Kasumi-1 (cell line): ENCODE measurements around the gene SNX27.
"Not testable (repeated sequence)": the region's sequence is repeated elsewhere in the genome, so short reads cannot be mapped to it uniquely, and the experiment has no call there.

Experiments used
- DNase-seq, 2 experiments: peaks; one replicate each; lab custom pipeline; 2025; lab: John Stamatoyannopoulos, UW

SNX27 gene

GRCh38 chr1:151721788-151722510 is 110.1 kb downstream of the SNX27 start:
- DNase-seq: no peak

- no peak for DNase-seq
Observed at GRCh38 chr1:151723726-151724370, 112.0 kb downstream of the SNX27 start.

DNA sequence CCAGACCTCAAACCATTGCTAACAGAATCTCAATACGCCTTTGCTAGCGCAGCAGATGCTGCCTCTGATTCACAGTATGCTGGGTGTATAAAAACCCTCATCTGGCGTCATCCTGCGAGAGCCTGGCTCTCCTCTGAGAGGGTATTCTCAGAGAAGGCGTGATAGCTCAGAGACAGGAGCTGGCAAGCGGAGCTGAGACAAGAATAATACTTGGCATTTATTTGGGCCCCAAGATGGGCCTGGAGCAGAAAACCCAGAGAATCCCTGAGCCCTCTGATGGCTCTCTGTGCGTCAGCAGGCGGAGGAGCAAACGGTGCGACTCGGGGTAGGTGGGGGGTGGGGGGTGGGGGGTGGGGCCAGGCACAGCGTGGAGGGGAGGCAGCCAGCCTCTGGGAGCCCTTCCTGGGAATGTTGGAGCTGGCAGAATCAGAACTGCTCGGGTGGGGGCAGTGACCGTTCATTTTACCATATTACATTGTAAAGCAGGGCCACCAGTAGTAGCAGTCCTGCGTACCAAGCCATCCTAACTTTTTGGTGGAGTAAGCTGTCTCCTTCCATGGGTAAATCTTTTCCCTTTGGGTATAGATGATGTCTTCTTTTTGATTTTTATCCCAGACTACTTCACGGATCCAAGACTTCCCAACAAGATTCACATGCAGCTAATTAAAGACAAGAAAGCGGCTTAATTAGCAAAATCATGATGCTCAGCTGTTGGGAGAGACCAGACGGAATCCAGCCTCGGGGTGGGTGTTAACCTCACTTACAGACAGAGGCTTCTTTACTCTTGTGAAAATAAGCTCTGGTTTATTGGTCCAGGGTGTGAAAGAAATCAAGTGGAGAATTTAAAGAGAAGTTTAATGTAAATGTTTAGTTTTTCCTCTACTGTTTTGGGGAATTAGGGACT is 116.6 kb downstream of the SNX27 start:
- DNase-seq: no peak

DNA sequence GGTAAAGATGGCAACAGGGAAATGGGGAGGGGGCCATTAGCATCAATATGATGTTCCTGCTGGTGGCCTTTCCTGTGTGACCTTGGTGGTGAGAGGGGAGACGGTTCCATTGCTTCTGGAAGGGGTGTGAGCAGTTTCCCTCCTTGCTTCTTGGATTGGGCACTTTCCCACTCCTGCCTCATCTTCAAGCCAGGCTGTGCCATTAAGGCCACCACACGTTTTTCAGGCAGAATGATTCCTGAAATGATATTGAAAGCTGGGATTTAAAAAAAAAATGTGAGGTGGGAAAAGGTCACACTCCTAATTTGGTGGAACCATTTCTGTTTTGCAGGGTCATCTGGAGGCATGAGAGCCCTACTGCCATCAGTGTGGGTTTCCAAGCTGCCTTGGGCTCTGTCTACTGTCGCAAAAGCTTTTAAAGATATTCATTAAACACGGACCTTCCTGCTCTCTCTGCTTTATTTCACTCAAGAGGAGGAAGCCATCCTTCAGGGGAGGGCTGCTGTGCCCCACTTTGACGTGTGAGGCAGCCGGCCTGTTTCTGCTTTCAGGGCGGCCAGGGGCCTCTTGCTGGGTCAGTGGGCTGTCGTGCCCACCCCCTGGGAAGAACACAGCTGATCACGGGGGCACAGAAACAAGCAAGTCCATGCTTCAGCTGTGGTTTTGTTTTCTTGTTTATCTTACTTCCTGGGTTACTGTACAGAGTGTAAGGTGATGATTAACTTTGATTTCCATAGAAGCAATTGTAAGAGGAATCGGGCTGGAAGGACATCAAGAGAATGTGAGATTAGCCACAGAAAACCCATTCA is 117.5 kb downstream of the SNX27 start:
- no peak for DNase-seq

DNA sequence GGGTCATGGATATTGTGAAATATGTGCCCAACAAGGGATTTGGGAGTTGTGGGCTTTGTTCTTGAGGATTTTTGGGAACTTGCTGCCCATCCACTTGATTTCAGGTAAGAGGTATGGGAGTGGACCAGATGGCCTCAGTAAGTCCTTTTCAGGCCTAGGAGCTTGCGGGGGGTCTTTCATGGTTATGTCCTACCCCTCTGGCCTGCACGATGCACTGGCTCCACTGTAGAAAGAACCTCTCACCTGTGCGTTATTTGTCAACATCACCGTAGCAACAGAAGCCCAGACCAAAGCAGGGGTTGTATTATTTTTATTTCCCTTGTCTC is 118.1 kb downstream of the SNX27 start:
- DNase-seq: no peak

GRCh38 chr1:151733126-151733525 is 121.3 kb downstream of the SNX27 start:
- no peak for DNase-seq

GRCh38 chr1:151733995-151734394 is 122.1 kb downstream of the SNX27 start:
- not testable (repeated sequence) for DNase-seq

- no peak for DNase-seq
Observed at GRCh38 chr1:151737026-151737425, 125.2 kb downstream of the SNX27 start.

GRCh38 chr1:151737479-151737878 is 125.6 kb downstream of the SNX27 start:
- no peak for DNase-seq

GRCh38 chr1:151739590-151740355 is 127.9 kb downstream of the SNX27 start:
- DNase-seq: no peak

DNA sequence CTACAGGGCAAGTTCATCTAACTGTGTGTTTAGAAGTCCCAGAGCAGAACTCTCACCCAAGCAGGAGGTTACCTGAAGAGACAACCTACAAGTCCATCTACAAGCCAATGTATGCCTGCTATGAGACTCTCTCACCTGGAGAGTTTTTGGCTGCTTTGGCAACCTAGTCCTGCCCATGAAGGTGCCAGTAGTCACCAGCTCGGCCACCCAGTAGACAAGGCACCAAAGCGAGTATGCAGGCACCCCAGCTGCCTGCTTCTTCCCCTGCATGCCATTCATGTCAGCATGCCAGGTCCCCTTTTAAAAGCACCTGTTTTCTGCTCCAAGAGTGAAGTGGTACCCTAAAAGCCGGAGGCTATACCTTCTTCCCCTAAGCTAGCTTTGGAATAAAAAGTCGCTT is 129.7 kb downstream of the SNX27 start:
- no peak for DNase-seq
